Neural crest cell (in vitro differentiated cells): ENCODE results near the gene NFAM1. TPM values are rescaled to one million over a fixed set of nuclear protein-coding genes. Genes with fewer than 3 reads are reported as not detected.

Experiments
- DNase-seq: peaks from one replicate; pipeline ENCODE4 v3.0.0; 2021; ENCODE audit warnings: low read depth, mixed read lengths, low spot score
- H3K27ac Mint-ChIP-seq: one replicate; pipeline ENCODE4 v1.8.0; 2021; ENCODE audit warnings: mild to moderate bottlenecking, mixed read lengths; ENCODE audit not compliant: unreplicated experiment
- H3K27me3 Mint-ChIP-seq: 2 replicates; pipeline ENCODE4 v1.8.0; 2021; ENCODE audit warnings: low read depth, mild to moderate bottlenecking, mixed read lengths
- H3K36me3 Mint-ChIP-seq: 2 replicates; pipeline ENCODE4 v1.8.0; 2021; ENCODE audit warnings: low read depth, mild to moderate bottlenecking, mixed read lengths
- H3K4me1 Mint-ChIP-seq: 2 replicates; pipeline ENCODE4 v1.8.0; 2021; ENCODE audit warnings: mixed read lengths
- H3K4me3 Mint-ChIP-seq: one replicate; pipeline ENCODE4 v1.8.0; 2021; ENCODE audit warnings: mild to moderate bottlenecking, mixed read lengths
- H3K9me3 Mint-ChIP-seq: 2 replicates; pipeline ENCODE4 v1.8.0; 2021; ENCODE audit warnings: mixed read lengths
- total RNA-seq: library from RNA; stranded (reverse); gene quantifications from 2 replicates; pipeline ENCODE4 v1.2.1, GENCODE V29; 2021
- TF ChIP-seq, protein P1 (sequence below): fragments of 200-600 bp; sonication (generic); conservative IDR thresholded peaks from 2 replicates; pipeline ENCODE4 v1.5.0; 2021; ENCODE audit warnings: antibody characterized with exemption, mild to moderate bottlenecking

The NFAM1 gene
- total RNA-seq, 1 donor from 2014 or later: 0.07 TPM

DNA sequence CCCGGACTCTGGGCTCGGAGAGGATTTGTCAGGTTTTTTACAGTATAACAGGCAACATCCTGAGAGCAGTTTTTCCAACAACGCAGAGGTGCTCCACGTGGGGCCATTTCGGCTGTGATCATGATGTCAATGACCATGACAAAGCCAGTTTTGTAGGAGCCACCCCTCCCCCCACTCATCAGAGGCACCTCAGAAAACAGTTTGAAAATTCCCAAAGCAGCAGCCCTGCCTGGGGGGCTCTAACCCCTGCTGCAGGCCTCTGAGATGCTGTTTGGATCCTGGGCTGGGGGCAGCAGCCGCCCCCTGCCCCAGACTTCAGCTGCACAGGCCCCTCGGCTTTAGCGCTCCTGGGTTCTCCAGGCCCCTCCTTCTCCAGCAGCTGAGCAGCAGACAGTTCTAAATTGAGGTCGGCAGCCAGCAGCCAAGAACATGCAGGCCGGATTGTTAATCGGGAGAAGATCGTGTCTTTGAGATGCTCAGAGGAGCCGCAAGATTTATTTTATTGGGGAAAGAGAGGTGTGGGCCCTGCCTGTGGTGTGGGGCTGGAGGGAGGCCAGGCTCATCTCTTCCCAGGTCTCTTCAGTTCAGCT is 19.4 kb downstream of the NFAM1 start:
- Mint-ChIP-seq H3K9me3 (no peaks in the 10 kb centered on the region), H3K4me3 (no peak overlapping the region), H3K36me3 (no peaks in the 10 kb centered on the region), H3K4me1 (peaks cover 30% of the 10 kb centered on the region), H3K27me3 (no peaks in the 10 kb centered on the region), H3K27ac (peak overlapping the region; percentile 84)
- peak; percentile 29 for DNase-seq
- TF ChIP-seq, protein P1, sequence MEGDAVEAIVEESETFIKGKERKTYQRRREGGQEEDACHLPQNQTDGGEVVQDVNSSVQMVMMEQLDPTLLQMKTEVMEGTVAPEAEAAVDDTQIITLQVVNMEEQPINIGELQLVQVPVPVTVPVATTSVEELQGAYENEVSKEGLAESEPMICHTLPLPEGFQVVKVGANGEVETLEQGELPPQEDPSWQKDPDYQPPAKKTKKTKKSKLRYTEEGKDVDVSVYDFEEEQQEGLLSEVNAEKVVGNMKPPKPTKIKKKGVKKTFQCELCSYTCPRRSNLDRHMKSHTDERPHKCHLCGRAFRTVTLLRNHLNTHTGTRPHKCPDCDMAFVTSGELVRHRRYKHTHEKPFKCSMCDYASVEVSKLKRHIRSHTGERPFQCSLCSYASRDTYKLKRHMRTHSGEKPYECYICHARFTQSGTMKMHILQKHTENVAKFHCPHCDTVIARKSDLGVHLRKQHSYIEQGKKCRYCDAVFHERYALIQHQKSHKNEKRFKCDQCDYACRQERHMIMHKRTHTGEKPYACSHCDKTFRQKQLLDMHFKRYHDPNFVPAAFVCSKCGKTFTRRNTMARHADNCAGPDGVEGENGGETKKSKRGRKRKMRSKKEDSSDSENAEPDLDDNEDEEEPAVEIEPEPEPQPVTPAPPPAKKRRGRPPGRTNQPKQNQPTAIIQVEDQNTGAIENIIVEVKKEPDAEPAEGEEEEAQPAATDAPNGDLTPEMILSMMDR: no peak

DNA sequence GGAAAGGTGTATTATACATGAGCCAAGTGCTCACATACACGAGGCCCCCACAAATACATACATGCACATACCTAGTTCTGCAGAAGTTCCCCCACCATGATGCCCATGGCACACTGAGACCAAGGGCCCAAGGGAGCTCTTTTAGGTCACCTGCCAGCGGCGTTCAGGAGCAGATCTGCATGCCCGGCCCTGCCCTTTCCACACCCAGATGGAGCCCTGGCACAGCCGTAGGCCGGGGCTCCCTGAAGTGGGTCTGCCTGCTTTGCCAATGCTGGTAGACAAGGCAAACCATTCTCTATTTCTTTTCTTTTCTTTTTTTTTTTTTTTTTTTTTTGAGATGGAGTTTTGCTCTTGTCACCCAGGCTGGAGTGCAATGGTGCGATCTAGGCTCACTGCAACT is 21.5 kb downstream of the NFAM1 start:
- no peaks in the 10 kb centered on the region for H3K36me3 Mint-ChIP-seq

DNA sequence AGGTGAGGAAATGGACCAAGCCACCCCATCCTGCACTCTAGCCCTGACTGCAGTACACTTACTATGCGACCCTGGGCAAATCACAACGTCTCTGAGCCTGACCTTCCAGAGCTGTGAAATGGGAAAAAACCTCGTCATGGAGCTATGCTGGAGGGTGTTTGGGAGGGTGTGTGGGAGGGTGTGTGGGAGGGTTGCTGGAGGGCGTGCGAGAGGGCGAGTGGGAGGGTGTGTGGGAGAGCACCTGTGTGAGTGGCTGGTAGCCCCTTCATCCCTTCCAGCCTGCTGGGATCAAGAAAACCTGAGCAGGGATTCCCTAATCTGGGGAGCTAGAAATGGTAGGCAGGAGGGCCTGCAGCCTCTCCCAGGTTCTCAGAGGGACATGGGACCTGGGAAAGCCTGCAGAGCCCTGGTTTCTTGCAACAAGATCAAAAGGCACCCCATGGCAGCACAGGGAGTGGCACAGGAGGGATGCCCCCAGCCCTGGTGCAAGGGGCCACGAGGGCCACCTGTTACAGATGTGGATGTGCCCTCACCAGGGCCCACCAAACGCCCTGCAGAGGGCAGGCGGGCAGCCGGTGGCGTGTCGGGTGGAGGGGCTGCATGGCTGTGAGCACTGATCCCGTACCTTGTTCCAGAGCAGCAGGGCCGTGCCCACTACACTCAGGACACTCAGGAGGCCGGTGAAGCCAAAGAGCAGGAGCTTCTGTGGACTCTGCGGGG is 23.2 kb downstream of the NFAM1 start:
- TF ChIP-seq, protein P1: no peak
- Mint-ChIP-seq H3K27me3 (peaks cover 4% of the 10 kb centered on the region), H3K4me1 (peaks cover 24% of the 10 kb centered on the region), H3K36me3 (no peaks in the 10 kb centered on the region), H3K27ac (no peak overlapping the region), H3K4me3 (no peak overlapping the region), H3K9me3 (no peaks in the 10 kb centered on the region)
- DNase-seq: no peak

More for the DNA sequence above, 21.5 kb downstream of the NFAM1 start:
- Mint-ChIP-seq H3K9me3 (no peaks in the 10 kb centered on the region), H3K4me1 (peaks cover 33% of the 10 kb centered on the region), H3K27ac (no peak overlapping the region), H3K27me3 (peaks cover 4% of the 10 kb centered on the region), H3K4me3 (peak overlapping the region; percentile 24)
- DNase-seq: no peak
- TF ChIP-seq, protein P1: no peak

DNA sequence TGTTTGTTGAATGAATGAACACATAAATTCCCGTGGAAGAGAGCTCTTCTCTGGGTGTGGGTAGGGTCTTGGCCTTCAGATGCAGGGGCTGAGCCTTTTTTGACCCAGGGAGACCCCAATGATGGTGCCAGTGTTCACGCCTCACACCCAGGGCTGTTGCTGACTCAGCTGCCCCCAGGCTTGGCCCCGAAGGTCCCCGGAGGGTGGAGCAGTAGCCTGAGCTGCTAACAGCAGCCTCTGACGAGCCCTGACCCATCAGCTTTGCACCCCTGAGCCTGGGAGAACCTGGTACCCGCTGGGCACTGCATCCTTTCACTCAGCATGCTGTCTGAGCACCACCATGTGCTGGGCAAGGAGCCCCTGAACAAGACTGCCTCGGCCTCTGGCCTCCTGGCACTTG is 23.9 kb downstream of the NFAM1 start:
- Mint-ChIP-seq H3K4me3 (no peak overlapping the region), H3K4me1 (peaks cover 17% of the 10 kb centered on the region), H3K36me3 (no peaks in the 10 kb centered on the region), H3K27ac (no peak overlapping the region), H3K27me3 (peaks cover 4% of the 10 kb centered on the region), H3K9me3 (no peaks in the 10 kb centered on the region)
- DNase-seq: no peak
- TF ChIP-seq, protein P1: no peak

DNA sequence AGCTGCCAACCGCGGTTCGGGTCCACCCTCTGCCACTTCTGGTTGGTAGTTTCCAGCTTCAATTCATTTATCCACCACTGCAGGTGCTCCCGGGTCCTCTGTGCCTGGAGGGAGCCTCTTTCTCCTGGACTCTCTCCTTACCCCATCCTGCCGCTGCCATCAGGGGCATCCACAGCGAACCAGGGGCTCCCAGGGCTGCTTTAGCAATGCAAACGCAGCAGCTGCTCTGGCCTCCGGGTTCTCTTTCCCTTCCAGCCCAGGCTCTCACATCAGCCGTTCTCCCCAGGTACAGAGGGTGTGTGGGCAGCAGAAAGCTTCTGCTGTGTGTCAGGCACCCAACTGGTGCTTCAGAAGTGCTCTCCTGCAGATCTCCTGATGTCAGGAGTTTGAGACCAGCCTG is 27.9 kb downstream of the NFAM1 start:
- TF ChIP-seq, protein P1: no peak
- no peak overlapping the region for H3K4me3 Mint-ChIP-seq
- H3K9me3 Mint-ChIP-seq: no peaks in the 10 kb centered on the region
- H3K27ac Mint-ChIP-seq: no peak overlapping the region
- H3K4me1 Mint-ChIP-seq: peaks cover 3% of the 10 kb centered on the region
- no peaks in the 10 kb centered on the region for H3K36me3 Mint-ChIP-seq
- DNase-seq: no peak
- peaks cover 4% of the 10 kb centered on the region for H3K27me3 Mint-ChIP-seq
